Measurements from ENCODE around the gene ACSBG1.

ACSBG1 gene

DNA sequence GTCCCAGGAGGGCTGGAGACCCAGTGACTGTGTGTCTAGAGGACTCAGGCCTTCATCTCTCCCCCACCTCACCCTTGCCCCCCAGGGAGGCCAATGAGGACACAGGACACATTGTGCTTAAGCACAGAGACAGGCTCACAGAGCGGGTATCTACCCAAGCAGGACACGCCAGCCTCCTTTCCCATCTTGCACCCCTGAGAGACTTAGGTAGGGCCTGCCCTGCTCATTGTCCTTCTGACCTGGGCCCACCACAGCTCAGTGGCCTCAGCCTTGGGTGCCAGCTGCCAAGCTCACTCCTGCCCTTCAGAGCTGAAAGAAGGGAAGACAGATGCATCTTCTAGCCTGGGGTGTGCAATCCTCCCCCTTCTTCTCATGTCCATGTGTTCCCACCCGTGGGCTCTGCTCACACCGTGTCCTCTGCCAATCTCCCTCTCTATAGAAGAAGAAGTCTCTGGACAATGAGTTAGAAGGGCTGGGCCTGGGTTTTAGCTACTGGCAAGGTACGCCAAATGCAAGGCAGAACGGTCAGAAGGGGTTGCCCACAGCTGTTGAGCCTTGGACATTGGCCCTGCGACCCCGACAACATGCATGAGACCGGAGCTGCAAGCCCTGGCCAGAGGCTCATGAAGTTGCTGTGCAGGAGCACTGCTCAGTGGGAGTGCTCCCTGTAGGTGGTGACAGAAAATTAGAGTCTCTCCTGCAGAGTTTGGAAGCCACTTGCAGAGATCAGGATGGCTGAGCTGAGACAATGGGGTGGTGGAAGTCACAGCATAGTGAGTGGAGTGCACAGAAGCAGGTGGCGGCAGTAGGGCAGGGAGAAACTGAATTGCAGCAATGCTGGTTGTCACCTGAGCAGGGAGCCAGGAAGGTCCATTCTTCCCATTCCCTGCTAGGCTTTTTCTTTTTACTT lies 32.8 kb downstream of the ACSBG1 start:
- no peak for DNase-seq

DNA sequence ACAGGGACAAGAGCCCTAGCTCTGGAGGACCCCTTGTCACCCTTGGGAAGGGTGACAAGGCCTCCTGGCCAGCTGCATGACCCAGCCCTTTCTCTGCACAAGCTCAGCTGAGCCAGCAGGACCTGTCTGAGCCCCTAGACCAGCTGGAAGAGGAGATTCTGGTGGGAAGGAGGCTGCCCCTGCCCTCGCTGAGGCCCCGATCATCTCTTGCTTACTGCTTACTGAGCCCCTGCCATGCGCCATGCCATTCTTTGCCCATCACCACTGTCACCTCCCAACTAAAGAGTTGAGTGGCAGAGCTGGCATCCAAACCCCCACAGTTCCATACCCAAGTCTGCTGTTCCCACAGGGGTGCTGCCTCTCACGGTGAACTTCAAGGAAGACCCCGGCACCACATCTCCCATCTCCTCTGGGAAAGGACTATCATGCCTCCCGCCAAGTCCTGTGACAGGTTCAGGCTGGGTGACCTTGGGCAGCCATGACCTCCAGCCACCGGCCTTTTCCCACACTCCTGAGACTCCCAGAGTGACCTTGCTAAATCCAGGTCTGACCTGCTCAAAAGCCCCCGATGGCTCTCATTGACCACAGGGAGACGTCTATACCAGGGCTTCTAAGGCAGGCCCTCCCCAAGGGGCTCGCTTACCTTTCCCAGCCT lies 34.0 kb downstream of the ACSBG1 start:
- peak; percentile 6 for DNase-seq

DNA sequence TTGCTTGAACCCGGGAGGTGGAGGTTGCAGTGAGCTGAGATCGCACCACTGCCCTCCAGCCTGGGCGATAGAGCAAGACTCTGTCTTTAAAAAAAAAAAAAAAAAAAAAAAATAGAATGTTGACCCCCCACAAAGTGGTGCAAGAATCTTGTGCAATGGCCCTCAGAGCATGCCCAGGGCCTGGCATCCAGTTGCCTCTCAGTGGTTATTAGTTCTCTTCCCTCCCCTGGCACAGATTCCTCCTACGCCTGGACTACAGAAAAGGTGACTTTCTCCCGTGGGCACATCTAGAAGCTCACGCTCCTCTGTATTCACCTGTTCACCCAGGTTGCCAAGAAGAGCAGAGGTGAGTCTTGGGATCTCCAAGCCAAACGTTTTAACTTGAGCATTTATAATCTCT lies 36.7 kb downstream of the ACSBG1 start:
- peak; percentile 30 for DNase-seq

DNA sequence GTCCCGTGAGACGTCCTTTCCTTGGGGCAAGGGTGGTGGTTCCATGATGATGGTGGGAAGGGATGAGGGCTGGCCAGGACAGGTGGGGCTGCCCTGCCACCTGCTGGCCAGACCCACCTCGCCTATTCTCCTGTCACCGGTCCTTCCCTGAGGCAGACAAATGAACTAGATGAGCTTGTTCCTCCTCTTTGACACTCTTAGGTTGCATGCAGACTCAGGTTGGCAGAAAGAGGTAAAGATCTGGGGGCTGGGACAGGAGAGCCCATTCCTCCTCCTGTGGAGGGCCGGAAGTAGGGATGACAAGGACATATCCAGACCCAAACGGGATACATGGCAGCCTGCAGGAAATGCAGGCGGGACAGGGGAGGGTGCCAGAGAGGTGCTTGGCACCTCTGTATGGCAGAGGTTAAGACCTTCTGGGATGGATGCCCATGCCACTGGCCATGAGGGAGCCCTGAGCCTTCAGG lies 38.6 kb downstream of the ACSBG1 start:
- DNase-seq: peak; percentile 77

DNA sequence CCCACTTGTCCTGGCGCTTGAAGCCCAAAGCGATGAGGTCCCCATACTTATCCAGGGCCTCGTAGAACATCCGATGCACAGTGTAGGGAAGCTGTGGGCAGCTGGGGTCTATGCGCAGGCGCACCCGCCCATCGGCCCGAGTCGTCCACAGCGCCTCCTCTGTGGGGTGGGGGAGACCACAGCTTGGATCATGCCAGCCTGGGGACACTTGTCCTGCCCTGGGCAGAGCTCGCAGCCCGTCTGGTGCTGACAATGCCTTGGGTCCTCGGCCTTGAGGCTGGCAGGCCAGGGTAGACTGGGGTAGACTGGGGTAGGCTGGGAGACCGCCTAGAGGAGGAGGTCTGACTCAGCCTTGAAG lies 39.8 kb downstream of the ACSBG1 start:
- peak; percentile 57 for DNase-seq

DNA sequence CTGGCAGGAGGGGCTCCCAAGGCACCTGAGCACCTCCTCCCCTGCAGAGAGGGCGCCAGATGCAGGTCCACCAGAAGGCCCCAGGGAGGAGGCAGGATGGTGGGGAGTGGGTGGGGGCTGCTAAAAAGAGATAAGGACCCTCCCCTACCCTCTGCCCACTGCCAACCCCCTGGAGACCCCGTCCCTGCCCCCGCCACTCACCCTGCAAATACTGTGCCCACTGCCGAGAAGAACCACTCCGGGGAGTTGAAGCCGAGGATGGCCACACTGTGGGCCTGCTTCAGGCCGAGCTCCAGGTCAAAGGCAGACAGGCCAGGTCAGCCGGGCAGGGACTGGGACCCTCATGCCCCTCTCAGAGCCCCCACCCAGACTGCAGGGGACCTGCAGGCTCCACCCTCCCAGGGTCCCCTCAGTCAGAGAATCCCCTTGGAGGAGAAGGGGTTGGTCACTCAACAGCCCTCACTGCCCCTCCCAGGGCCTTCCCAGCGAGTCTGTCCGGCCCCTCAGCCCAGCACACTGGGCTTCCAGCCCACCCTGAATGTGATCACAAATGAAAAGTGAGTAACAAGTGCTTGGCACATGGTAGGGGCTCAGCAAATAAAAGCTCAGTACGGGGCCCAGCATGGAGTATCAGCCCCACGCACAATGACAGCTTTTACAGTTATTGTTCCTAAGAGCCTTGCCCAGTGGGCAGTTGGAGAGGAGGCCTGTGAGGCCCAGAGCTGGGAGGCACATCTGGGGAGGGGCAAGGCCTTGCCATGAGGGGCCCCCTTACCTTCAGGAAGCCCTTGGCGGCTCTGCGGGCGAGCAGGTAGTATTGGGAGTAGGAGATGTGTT lies 40.4 kb downstream of the ACSBG1 start:
- peak; percentile 42 for DNase-seq

DNA sequence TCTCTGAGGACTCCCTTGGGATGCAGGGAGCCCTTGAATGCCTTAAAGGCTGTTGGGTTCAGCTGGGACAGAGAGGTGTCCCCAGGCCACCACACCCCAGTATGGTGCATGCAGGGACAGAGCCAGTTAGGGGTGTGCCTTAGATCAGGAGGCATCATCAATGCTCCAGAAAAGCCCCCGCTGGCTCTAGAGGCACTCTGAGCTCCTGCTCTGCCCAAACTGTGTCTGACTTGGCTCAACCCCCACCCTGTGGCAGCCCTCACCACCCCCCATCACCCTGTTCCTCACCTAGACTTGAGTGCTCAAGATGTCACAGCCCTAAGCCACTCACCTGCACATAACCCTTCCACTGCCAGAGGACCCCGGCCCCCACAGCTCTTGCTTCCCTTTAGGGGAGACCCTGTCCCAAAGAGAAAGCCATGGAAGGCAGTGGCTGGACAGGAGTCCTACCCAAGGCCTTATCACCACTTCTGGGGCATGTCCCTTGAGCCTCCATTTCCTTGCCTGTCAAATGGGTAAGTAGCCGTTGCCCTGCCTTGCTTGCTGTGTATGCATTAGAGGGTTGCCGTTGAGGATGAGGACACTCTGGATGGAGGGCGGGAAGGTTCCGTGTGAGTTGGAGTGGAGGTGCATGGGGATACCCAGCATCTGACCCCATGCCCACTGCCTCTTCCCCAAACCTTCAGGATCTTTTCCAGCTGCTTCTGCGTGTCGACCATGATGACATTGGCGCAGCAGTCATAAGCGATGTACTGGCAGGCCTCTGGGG lies 41.4 kb downstream of the ACSBG1 start:
- DNase-seq: peak; percentile 38

DNA sequence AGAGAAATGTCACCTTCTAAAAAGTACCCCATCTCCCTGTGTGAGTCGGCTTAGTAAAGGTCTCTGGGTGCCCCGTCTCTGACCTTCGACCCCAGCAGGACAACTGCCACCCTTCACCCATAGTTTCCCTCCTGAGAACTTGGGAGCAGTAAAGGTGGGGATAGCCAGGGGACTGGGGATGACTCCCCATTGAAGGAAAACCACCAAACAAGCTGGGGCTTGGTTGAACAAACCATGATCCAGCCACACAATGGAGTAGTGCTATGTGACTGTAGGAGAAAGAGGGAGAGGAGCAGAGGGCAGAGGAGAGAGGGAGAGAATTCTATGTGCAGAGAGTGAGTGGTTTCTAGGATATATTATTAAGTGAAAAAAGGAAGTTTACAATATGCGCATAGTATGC lies 51.5 kb downstream of the ACSBG1 start:
- DNase-seq: no peak

DNA sequence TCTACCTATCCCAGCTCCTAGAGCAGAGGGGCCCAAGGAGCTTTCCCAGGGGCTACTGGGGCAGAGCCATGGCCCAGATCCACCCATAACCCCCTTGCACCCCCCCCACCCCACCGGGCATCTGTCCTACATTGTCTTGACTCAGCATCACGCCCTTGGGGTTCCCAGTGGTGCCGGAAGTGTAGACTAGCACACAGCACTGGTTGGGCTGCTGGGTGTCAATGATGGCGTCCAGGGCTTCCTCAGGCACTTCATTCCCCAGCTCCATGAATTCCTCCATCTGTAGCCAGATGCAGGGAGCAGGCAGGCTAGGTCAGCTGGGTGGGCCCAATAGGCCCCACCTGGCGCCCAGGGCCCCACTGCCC lies 52.0 kb downstream of the ACSBG1 start:
- DNase-seq: no peak

DNA sequence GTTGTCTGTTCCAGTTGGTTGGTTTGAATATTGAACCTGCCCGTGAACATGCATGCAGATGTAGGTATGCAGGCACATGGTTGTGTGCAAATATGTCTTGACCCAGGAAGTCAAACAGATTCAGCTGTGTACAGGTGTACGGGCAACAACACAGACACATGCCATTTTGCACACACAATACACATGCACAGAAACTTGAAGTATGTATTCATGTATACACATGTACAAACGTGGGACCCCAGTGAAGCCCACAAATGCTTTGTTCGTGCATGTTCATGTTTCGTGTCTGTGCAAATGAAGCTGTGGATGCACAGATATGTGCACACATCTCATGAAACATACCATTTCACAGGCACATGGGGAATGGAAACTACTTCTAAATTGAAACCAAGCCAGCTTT lies 54.5 kb downstream of the ACSBG1 start:
- DNase-seq: no peak

DNA sequence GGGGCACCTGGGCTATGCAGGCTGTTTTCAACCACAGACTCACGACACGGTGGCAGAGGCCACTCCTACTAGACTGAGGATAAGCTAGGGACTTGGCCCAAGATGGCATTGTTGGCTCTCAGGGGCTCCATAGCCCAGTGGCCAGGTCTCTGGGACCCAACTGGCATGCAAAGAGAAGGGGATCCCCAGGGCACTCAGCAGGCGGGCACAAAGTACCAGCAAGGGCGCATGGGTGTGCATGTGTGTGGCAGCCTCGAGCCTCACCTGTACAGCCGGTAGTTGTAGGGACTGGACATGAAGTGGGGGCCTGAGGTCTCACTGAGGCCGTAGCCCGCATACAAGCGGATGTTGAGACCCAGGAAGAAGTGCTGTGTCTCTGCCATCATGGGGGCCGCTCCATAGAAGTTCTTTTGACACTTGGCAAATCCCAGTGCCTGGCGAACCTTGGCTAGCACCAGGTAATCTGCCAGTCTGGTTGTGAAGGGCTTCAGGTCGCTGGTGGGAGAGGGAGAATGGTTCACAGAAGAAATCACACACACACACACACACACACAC lies 55.0 kb downstream of the ACSBG1 start:
- no peak for DNase-seq

DNA sequence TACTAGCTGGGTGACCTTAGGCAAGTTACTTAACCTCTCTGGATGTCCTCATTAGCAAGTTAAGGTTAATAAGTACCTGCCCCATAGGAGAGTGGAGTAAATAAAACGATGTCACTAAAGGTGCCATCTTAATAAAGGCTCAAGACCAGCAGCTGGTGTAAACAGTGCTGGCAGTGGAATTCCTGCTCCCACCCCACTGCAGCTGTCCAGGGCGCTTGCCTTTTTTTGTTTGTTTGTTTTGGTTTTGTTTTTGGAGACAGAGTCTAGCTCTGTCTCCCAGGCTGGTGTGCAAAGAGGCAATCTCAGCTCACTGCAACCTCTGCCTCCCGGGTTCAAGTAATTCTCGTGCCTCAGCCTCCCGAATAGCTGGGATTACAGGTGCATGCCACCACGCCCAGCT lies 56.3 kb downstream of the ACSBG1 start:
- no peak for DNase-seq

DNA sequence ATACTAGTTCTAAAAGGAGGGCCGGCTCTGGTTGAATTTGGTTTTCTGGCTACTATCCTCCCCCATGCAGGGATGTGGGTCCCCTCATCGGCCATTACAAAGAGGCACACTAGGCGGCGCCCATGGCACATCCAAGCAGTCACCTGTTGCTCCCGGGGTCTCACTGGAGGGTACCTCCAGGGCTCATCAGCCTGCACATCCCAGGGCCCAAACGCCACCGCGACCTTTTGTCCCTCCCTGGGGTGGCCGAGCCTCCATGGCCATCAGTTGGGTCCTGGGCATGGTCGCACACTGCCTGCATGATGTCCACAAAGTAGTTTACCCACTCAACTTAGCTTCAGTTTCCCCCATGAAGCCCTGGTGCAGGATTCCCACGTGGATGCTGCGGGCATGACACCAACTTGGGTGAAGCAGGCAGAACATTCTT lies 56.9 kb downstream of the ACSBG1 start:
- DNase-seq: peak; percentile 70

DNA sequence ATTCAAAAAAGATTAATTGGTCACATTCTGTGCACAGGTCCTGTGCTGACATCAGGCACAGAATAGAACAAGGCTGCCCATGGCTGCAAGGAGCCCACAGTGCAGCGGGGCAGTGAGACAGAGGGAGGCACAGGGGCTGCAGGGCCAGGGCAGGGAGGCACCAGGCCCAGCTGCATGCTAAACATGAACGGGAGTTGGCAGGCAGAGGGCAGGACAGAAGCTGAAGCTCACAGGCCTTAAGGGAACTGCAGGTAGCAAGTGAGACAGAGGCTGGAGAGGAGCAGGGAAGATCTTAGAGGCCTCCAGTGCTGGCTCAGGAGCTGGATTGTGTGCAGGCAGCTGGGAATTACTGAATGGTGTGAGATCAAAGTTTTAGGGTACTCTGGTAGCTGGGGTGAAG lies 59.0 kb downstream of the ACSBG1 start:
- no peak for DNase-seq

DNA sequence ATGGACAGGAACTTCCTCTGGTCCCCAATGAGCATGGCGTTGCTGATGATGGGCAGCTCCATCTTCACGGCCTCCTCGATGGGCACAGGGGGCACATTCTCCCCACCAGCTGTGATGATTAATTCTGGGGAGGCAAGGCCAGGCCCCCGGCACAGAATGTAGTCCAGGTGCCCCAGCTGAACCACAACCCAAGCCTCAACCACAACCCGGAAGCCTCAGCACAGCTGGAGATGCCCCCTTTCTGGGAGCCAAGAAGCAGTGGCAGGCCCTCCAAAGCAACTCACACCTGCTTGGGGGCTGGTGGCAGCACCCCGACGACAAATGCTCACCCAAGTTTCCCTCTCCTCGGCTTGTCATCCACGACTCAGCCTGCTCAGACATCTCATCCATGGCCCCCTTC lies 60.0 kb downstream of the ACSBG1 start:
- DNase-seq: no peak

DNA sequence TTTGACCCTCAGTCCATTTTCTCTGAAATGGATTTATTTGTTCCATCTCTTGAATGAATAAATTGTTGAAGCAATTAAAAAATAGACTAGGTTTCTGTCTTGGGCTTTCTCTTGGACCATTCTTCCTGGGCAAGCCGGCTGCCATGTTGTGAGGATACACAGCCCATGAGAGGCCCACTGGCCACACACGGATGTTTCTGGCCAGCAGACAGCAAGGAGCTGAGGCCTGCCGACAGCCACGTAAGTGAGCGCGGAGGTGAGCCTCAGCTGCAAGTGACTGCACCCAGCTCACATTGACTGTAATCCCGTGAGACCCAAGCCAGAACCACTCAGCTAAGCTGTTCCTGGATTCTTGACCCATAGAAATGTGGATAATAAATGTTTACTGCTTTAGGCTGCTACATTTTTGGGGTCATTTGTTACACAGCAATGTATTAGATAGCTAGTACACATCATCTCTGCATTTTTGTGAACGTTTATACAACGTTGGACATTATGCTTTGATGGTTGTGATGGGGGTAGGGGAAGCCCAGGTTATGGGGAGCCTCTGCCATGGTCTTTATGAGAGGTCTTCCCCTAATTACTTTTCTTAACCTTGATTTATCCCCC lies 62.4 kb downstream of the ACSBG1 start:
- no peak for DNase-seq

DNA sequence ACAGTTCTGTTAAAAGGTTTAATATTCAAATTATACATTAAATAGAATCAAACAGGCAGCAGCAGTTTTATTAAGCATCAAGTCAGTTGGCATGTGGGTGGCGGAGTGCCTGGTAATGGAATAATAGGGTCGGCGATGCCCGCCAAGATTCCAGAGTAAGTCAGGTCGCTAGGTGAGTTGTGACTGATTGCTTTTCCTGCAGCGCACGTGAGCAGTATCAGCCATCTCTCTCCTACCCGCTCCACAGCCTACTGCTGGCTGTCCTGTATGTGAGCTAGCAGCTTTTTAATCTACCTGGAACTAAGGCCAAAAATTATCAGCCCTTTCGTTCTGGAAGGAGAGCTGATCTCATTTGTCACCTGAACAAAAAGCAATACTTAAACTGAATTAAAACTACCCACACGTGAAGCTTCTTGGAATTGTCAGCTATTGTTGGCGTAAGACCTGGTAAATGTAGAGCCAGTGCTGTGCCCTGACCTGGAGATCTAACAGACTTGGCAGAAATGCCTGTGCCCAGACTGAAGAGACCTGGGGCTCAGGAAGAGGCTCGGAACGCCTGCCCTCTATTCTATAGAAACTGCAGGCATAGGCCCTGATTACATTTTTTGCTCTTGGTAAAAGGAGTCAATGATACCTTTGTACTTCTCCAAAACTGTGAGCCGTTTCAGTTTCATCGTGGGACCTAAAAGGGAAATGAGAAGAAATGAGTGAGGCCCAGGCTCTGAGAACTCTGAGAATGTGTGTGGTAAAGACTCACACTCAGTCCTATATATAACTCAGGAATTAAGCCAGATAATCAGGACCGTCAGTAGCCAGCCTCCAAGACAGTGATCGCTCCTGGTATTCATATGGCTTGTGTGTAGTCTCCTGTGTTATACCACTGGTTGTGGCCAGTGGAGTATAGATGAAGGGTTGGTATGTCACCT lies 63.3 kb downstream of the ACSBG1 start:
- DNase-seq: no peak

DNA sequence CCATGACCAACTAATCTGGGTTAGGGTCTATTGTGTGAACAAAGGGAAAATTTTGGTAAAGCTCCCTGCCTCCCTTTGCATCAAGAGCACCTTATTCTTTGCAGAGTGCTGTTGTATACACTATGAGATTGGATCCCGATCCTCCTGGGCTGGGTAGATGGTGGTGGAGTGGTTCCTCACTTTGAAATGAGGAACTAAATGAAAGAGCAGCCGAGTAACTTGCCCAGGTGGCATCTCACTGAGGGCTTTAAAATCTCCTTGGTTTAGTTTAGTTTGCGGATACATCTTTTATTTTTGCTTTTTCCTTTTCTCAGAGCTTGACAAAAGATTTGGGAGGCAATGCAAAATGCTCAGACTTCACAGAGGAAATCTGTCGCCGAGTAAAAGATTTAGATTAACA lies 65.8 kb downstream of the ACSBG1 start:
- no peak for DNase-seq

DNA sequence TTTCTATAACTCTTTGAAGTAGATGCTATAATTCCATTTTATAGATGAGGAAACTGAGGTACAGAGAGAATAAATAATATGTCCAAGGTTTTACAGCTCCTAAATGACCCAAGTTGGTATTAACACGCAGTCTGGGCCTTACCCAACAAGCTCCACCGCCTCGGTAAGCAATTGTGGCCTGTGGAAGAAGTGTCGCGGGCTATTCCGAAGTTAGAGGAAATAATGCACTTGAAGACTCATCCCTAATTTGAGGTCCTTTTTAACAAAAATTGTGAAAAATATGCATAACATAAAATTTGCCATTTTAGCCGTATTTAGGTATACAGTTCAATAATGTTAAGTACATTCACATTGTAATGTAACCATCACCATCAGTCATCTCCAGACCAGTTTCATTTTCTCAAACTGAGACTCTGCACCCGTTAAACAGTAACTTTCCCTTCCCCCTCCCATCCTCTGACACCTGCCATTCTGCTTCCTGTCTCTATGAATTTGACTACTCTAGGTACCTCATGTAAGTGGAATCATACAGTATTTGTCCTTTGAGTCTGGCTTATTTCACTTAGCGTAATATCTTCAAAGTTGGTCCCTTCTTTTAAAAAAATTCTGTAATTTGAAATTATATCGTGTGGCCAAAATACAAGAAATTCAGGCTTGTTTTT lies 67.0 kb downstream of the ACSBG1 start:
- DNase-seq: no peak

DNA sequence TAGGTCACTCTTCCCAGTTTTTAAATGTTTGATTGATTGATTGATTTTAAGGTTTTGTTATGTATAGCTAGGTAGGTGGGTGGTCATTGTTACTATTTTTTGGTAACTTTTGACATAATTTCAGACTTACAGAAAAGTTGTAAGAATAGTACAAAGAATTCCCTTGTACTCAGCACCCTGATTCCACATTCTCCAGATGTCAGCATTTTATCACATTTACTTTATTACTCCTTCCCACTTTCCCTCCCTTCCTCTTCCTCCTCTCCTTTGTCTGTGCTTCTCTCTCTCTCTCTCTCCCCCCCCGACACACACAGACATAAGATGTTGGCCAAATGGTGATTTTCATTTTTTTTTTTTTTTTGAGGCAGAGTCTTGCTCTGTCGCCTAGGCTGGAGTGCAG lies 70.4 kb downstream of the ACSBG1 start:
- no peak for DNase-seq
